Mesothelial cell of epicardium (in vitro differentiated cells): ENCODE measurements around the gene CRABP2. TPM values are rescaled to one million over a fixed set of nuclear protein-coding genes. Genes with fewer than 3 reads are reported as not detected.

Experiments used
- DNase-seq, 2 experiments: peaks; one replicate each; pipeline ENCODE4 v3.0.0; 2021; ENCODE audit warnings: low spot score in 2 of 2; ENCODE audit not compliant: unreplicated experiment in 2 of 2
- H3K27ac Mint-ChIP-seq: 2 replicates; pipeline ENCODE4 v1.8.0; 2021; ENCODE audit warnings: mixed read lengths
- H3K27me3 Mint-ChIP-seq: 2 replicates; pipeline ENCODE4 v1.8.0; 2021; ENCODE audit warnings: low read depth, mixed read lengths
- H3K36me3 Mint-ChIP-seq: 2 replicates; pipeline ENCODE4 v1.8.0; 2021; ENCODE audit warnings: mixed read lengths
- H3K4me1 Mint-ChIP-seq: 2 replicates; pipeline ENCODE4 v1.8.0; 2021; ENCODE audit warnings: mixed read lengths
- H3K4me3 Mint-ChIP-seq: 2 replicates; pipeline ENCODE4 v1.8.0; 2021; ENCODE audit warnings: mild to moderate bottlenecking, moderate library complexity, mixed read lengths
- H3K9me3 Mint-ChIP-seq: 2 replicates; pipeline ENCODE4 v1.8.0; 2021; ENCODE audit warnings: mixed read lengths
- CTCF ChIP-seq: fragments of 200-600 bp; sonication (generic); IDR thresholded peaks from one replicate; pipeline ENCODE4 v1.5.0; 2021; ENCODE audit warnings: antibody characterized with exemption; ENCODE audit not compliant: unreplicated experiment
- total RNA-seq: library from RNA; stranded (reverse); gene quantifications from 3 replicates; pipeline ENCODE4 v1.2.1, GENCODE V29; 2021

The CRABP2 gene
- total RNA-seq, 1 donor from 2014 or later = 704 TPM

GRCh38 chr1:156663178-156663577 lies 42.2 kb downstream of the CRABP2 start:
- no peaks in the 10 kb centered on the region for H3K9me3 Mint-ChIP-seq
- H3K27me3 Mint-ChIP-seq = peaks cover 10% of the 10 kb centered on the region
- DNase-seq = no peak
- H3K4me1 Mint-ChIP-seq = peaks cover 73% of the 10 kb centered on the region
- TF ChIP-seq CTCF = no peak
- no peaks in the 10 kb centered on the region for H3K36me3 Mint-ChIP-seq
- no peak overlapping the region for H3K4me3 Mint-ChIP-seq
- peak overlapping the region; percentile 39 for H3K27ac Mint-ChIP-seq

- no peak for TF ChIP-seq CTCF
- H3K27ac Mint-ChIP-seq = no peak overlapping the region
- H3K4me1 Mint-ChIP-seq = peaks cover 69% of the 10 kb centered on the region
- peaks cover 15% of the 10 kb centered on the region for H3K27me3 Mint-ChIP-seq
- DNase-seq = no peak
- H3K9me3 Mint-ChIP-seq = no peaks in the 10 kb centered on the region
- no peaks in the 10 kb centered on the region for H3K36me3 Mint-ChIP-seq
- no peak overlapping the region for H3K4me3 Mint-ChIP-seq
Measured at GRCh38 chr1:156662800-156663055, 42.7 kb downstream of the CRABP2 start.

GRCh38 chr1:156662005-156662799 lies 43.2 kb downstream of the CRABP2 start:
- Mint-ChIP-seq H3K4me3 (no peak overlapping the region), H3K4me1 (peaks cover 68% of the 10 kb centered on the region), H3K36me3 (no peaks in the 10 kb centered on the region), H3K27me3 (peaks cover 20% of the 10 kb centered on the region), H3K27ac (peak overlapping the region; percentile 87), H3K9me3 (no peaks in the 10 kb centered on the region)
- DNase-seq = no peak
- no peak for TF ChIP-seq CTCF

- peak overlapping the region; percentile 87 for H3K27ac Mint-ChIP-seq
Measured at GRCh38 chr1:156660752-156661112, 44.7 kb downstream of the CRABP2 start.

GRCh38 chr1:156659988-156660751 lies 45.2 kb downstream of the CRABP2 start:
- Mint-ChIP-seq H3K27ac (peak overlapping the region; percentile 87), H3K27me3 (peaks cover 40% of the 10 kb centered on the region), H3K36me3 (no peaks in the 10 kb centered on the region), H3K4me3 (peak overlapping the region; percentile 51), H3K4me1 (peaks cover 58% of the 10 kb centered on the region), H3K9me3 (no peaks in the 10 kb centered on the region)
- TF ChIP-seq CTCF = peak; percentile 93
- peak; percentile 96 to 97 for DNase-seq

More at GRCh38 chr1:156660752-156661112, 44.7 kb downstream of the CRABP2 start:
- no peaks in the 10 kb centered on the region for H3K36me3 Mint-ChIP-seq
- H3K4me3 Mint-ChIP-seq = no peak overlapping the region
- DNase-seq = no peak
- H3K4me1 Mint-ChIP-seq = peaks cover 64% of the 10 kb centered on the region
- no peak for TF ChIP-seq CTCF
- peaks cover 35% of the 10 kb centered on the region for H3K27me3 Mint-ChIP-seq
- H3K9me3 Mint-ChIP-seq = no peaks in the 10 kb centered on the region
